Colon (tissue), 2 donors: ENCODE measurements around the gene COQ4.
"Not testable (repeated sequence)": the region's sequence is repeated elsewhere in the genome, so short reads cannot be mapped to it uniquely, and the experiment has no call there.

Experiments used
- FAIRE-seq: peaks from 2 replicates; lab custom pipeline; 2012; peaks lifted over from hg19 to GRCh38; lab: Jason Lieb, UNC
- donor health status: control.
- donor health status: control.

The COQ4 gene

GRCh38 chr9:128298535-128299482 lies 23.8 kb upstream of the COQ4 start:
- FAIRE-seq, result no peak

GRCh38 chr9:128304136-128304970 lies 18.3 kb upstream of the COQ4 start:
- FAIRE-seq, result no peak

GRCh38 chr9:128304971-128305288 lies 17.7 kb upstream of the COQ4 start:
- no peak for FAIRE-seq

- FAIRE-seq, result no peak
Measured at GRCh38 chr9:128309551-128309950, 13.1 kb upstream of the COQ4 start.

- FAIRE-seq, result no peak
Measured at GRCh38 chr9:128310461-128310860, 12.2 kb upstream of the COQ4 start.

GRCh38 chr9:128314697-128315096 lies 7.9 kb upstream of the COQ4 start:
- FAIRE-seq, result no peak

DNA sequence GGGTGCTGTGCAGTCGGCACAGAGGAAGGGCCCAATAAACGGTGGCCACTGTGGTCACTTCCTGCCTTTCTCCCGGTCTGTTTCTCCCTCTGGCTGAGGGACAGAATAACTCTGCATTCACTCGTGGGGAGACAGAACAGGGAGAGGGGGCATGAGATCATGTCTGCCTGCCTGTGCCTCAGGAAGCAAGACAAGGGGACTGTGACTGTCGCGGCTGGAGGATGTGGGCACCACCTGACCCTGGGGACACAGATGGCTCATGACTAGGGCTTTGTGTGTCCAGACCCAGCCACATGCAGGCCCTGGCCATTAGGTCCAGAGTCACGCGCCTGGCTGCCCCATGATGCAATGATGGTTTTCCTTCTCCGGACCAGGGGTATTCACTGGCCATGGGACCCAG lies 6.2 kb upstream of the COQ4 start:
- no peak for FAIRE-seq

DNA sequence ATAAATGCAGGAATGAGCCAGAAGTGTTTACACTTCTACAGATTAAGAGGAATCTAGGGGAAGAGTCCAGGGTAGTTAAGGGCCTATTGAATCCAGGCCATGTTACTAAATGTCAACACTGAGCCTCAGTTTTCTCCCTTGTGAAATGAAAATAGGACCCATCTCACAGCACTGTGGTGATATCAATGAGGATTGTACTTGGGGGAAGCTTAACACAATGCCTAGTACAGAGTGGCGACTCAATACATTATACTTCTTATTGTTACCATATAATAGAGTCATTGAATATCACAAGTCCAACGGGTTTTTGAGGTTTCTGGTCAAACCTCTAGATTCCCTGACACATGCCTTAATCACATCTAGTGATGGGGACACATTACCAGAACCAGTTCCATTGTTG lies 5.0 kb upstream of the COQ4 start:
- FAIRE-seq, result no peak

DNA sequence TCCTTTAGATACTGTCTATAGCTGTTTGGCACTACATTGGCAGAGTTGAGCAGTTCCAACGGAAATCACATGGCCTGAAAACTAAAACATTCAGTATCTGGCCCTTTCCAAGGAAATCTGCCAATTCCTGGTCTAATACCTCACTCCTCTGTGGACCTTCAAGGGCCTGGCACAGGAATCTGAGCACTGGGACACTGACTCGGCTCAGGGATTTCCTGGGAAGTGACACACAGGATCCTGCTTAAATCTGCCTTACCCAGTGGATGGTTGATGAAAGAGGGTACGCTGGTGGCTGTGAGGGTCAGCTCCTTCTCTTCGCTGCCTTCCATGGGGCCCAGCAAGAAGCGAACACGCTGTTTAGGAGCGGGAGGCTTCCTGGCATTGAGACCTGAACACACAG lies 1.3 kb upstream of the COQ4 start:
- no peak for FAIRE-seq

DNA sequence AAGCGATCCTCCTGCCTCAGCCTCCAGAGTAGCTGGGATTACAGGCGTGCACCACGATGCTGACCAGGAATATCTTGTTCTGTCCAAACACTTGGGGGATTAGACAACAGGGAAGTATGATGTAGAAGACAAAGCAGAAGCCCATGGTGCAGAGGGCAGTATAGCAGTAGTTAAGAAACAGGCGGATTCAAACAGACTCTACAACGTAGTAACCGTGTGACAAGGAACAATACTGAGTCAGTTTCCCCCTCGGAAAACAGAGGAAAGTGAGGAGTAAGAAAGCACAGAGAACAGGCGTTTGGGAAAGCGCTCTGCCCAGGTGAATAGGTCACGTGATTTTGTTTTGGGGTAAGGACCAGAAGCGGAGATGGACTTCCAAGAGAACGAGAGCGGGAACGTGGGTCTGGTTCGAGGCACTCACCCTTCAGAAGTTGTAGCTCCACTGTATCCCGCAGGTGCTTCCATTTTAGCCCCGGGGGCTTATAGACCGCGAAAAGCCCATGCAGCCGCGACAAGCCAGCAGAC lies 698 bp upstream of the COQ4 start:
- FAIRE-seq, result no peak

GRCh38 chr9:128323212-128323730 lies 632 bp downstream of the COQ4 start:
- FAIRE-seq, result no peak

GRCh38 chr9:128323791-128324190 lies 1.2 kb downstream of the COQ4 start:
- no peak for FAIRE-seq

GRCh38 chr9:128324401-128324800 lies 1.8 kb downstream of the COQ4 start:
- no peak for FAIRE-seq

- no peak for FAIRE-seq
Measured at GRCh38 chr9:128325629-128326028, 3.0 kb downstream of the COQ4 start.

GRCh38 chr9:128333451-128333869 lies 10.8 kb downstream of the COQ4 start:
- FAIRE-seq, result no peak

- no peak for FAIRE-seq
Measured at GRCh38 chr9:128335161-128335560, 12.5 kb downstream of the COQ4 start.

DNA sequence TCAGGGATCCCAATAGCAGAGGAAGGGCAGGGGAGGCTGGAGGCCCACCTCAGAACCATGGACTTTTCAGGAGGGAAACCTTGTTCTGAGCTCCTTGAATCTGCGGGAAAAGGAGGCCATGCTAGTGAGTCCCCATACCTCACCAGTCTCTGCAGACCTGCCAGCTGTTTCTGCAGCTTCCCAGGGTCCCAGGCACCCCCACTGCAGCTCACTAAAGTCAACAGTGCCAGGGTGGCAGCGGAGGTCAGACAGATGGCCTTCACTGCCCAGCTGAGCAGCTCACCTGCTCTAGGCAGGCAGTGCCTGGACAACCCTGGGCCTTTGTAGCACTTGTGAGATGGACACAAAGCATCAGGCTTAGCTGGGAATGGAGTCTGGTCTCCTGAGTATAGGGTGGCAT lies 13.3 kb downstream of the COQ4 start:
- no peak for FAIRE-seq

GRCh38 chr9:128337936-128338335 lies 15.3 kb downstream of the COQ4 start:
- FAIRE-seq, result no peak

DNA sequence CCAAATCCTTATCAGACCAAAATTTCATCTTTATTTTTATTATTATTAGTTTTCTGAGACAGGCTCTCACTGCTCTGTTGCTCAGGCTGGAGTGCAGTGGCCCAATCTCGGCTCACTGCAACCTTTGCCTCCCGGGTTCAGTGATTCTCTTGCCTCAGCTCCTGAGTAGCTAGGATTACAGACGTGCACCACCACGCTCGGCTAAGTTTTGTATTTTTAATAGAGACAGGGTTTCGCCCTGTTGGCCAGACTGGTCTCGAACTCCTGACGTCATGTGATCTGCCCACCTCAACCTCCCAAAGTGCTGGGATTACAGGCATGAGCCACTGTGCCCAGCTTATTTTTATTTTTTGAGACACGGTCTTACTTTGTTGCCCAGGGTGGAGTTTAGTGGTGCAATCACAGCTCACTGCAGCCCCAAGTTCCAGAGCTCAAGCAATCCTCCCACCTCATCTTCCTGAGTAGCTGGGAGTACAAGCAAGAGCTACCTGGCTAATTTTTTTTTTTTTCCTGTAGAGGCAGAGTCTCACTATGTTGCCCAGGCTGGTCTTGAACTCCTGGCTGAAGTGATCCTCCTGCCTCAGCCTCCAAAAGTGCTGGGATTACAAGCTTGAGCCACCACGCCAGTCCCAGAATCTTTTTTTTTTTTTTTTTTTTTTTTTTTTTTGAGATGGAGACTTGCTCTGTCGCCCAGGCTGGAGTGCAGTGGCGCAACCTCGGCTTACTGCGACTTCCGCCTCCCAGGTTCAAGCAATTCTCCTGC lies 16.4 kb downstream of the COQ4 start:
- FAIRE-seq, result not testable (repeated sequence)

DNA sequence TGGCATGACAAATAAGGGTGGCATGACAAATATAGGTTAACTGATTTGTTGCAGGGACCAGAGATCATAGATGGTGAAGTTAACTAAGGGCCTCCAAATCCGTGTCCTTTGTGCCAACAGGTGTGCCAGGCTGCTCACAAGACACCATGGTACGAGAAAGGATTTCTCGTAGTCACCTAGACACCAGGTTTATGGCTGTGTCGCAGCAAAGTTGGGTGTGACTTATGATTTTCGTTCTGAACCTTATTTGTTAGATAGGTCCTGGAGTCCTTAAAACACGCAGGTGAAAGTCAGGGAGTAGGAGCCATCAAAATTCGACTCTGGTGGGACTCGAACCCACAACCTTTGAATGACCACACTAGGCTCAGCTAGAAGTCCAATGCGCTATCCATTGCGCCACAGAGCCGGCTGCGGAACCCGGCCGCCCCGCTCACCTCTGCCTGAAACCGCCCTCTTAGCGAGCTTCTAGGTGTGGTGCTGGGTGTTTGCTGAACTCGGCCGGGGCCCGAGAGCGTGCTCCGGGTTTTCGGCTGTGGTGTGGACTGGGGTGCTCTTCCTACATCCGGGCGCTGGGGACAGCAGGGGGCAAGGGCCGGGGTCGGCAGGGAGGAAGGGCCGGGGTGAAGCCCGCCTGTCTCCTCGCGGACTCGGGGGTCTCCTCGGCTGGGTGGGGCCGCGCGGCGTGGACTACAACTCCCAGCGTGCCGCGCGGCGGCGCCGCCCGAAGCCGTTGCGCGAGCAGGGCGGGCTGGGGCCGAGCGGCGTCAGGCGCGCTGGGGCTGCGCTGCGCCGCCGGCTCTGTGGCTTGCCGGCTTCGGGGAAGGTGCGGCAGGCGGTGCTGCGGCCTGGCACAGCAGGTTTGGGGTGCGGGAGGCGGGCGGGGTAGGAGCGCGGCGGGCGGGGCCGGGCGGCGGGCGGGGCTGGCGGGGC lies 17.4 kb downstream of the COQ4 start, which contains the start of gene SLC27A4:
TSS of gene SLC27A4 (plus strand) at position 767 of the 930 bp plus-strand sequence. CDS start 2,606 bp downstream, outside the sequence.
- FAIRE-seq, result no peak
